NCI-H748 (cell line): ENCODE measurements around the gene USB1.
"Not testable (repeated sequence)": the region's sequence is repeated elsewhere in the genome, so short reads cannot be mapped to it uniquely, and the experiment has no call there.

ENCODE experiments used
- DNase-seq: peaks from one replicate; lab custom pipeline; 2025; ENCODE audit not compliant: unreplicated experiment; lab: John Stamatoyannopoulos, UW

Gene USB1

DNA sequence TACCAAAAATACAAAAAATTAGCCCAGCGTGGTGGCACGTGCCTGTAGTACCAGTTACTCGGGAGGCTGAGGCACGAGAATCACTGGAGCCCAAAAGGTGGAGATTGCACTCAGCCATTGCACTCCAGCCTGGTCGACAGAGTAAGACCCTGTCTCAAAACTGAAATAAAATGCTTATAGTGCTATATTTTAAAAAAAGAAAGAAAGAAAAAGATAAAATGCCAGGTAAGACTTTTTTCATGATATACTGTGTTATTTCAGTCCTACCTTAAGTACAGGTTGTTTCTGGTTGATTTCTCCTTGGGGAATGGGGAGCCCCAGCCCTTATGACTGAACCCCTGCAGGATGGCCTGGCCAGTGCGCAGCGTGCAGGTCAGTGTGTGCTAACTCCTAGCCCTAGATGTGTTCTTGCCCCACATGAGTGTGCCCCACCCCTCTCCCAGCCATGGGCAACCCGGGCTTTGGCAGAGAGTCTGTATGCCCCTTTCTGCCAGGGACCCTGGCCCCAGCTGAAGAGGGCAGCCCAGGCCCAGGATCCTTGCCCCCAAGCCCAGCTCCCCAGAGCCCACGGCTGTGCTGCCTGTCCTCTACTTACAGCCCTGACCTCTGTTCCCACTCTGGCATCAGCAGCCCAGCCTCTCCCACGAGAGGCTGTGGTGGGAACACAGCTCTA is 31.6 kb upstream of the USB1 start:
- DNase-seq, result no peak

DNA sequence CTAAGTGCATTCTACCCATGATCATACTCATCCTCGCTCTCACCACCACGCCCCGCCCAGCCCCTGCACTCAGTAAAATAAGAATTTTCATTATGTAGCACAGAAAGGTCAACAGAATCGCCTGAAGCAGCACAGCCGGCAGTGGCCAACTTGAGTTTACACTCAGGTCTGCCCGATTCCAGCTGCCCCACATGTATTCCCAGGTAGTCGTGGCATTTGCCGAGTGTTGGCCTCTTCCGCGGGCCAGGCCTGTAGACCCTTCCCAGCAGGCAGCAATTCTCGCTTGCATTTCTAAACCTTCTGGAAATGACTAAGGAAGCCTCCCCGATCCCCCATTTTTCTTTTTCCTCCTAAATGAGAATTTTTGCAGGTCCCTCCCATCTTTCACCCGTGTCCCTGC is 30.9 kb upstream of the USB1 start:
- no peak for DNase-seq

- peak; percentile 34 for DNase-seq
These were observed 30.2 kb upstream of the USB1 start, which contains the start of gene CNGB1 for GRCh38 chr16:57970970-57971369. TSS of gene CNGB1 (minus strand) at chr16:57971128. CDS start at chr16:57967286, 3,842 bp downstream.

GRCh38 chr16:57971848-57972247 is 29.4 kb upstream of the USB1 start:
- DNase-seq, result no peak

DNA sequence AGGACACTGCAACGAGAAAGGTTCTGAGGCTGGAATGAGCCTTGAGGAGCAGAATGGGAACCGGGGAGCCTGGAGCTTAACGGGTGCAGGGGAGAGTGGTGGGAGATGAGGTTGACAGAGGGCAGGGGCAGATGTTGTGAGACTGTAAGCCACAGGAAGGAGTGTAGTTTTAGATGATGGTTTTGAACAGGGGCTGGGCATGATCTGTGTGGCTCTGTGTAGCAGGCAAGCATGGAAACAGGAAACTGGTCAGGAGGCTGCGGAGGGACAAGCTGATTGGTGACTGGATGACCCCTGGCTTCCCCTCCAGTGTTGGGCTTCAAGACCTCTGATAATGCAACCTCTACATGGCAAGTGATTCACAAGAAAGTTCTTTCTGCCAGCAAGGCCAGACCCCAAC is 28.9 kb upstream of the USB1 start:
- DNase-seq, result no peak

DNA sequence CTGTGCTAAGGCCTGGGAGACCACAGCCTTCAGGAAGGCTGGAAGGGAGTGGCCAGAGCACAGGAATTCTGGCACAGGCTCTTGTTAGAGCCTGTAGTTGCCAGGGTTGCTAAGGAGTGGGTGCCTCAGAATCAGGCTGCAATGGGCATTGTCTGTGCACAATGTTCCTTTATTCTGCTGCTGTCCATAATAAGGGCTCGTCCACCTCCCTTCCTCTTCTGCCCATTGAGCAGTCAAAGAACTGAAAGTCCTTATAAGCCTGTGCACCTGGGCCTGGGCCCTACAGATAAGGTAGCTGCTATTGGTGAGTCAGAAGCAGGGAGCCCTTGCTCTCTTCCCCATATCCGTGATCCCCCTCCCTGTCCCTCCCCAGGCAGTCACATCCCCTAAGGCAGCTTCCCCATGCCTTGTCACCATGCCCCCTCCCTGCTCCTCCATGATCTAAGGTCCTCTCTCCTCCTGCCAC is 24.8 kb upstream of the USB1 start:
- no peak for DNase-seq

- DNase-seq, result peak; percentile 4
These were observed 23.7 kb upstream of the USB1 start for GRCh38 chr16:57977418-57978069.

DNA sequence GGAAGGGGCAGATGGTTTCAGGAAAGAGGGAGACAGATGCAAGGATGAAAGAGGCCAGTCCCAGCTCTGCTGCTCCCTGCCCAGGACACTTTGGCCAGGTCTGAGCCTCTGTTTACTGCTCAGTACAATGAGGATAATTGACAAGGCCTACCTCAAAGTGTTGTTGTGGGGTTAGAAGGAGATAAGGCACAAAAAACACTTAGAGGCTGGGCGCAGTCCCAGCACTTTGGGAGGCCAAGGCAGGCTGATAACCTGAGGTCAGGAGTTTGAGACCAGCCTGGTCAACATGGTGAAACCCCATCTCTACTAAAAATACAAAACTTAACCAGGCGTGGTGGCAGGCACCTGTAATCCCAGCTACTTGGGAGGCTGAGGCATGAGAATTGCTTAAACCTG is 23.1 kb upstream of the USB1 start:
- not testable (repeated sequence) for DNase-seq

- DNase-seq, result no peak
These were observed 22.1 kb upstream of the USB1 start for GRCh38 chr16:57979006-57979585.

GRCh38 chr16:57981636-57982035 is 19.6 kb upstream of the USB1 start:
- no peak for DNase-seq

- DNase-seq, result no peak
These were observed 18.8 kb upstream of the USB1 start for GRCh38 chr16:57982385-57982784.

GRCh38 chr16:57984443-57985203 is 16.6 kb upstream of the USB1 start:
- peak; percentile 48 for DNase-seq

DNA sequence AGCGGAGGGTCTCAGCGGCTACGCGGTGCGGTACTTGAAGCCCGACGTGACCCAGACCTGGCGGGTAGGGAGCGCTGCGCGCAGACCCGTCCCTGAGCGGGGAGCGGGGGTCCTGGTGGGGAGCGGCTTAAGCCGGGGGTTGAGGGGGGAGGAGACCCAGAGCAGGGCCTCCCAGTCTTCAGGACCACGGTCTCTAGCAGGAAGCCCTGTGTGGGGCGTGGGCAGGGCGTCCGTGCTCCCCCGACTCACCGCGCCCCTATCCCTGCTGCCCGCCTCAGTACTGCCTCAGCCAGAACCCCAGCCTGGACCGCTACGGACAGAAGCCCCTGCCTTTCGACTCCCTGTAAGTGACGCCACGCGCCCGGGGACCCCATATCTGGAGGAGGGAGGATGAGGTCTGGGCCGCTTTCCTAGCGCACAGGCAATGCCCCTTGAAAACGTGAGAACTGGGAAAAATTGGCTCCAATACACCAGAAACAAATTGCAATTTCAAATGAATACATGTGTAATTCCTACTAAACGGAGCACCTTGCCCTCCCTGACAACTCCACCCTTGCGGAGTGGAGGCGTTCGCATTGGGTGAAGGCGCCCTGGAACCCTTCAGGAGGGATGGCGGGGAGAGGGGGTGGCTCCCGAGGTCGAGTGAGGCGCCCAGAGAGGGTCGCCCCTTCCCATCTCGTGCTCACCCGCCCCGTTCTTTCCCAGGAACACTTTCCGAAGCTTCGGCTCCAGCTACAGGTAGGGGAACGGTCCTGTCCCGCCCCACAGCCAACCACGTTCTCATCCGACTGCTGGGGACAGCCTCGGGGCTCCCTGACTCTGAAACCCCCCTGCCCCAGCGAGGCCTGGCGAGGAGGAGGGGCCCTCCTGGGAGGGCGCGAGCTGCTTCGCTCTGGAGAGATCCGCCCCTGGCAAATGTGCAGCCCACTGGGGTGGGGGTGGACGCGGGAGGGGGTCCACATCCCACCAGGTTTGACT is 15.7 kb upstream of the USB1 start:
- no peak for DNase-seq

GRCh38 chr16:57986196-57986595 is 15.0 kb upstream of the USB1 start:
- DNase-seq, result no peak

- no peak for DNase-seq
These were observed 13.6 kb upstream of the USB1 start for GRCh38 chr16:57987441-57988177.

DNA sequence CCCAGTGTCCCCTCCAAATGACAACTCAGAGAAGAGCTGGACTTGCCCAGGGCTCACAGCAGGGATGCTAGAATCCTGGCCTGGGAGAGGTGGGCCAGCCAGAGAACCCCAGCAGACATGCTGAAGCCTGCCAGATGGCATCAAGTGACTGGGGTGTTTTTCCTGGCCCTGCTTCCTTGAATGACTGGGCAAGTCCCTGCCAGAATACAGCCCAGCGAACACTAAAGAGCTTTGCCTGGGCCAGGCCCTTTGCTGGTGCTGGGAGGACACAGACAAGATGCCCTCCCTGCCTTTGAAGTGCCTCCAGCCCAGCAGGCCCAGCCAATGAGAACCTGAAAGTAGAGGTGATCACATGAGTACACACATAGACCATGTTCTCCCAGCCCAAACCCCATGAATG is 12.3 kb upstream of the USB1 start:
- no peak for DNase-seq

DNA sequence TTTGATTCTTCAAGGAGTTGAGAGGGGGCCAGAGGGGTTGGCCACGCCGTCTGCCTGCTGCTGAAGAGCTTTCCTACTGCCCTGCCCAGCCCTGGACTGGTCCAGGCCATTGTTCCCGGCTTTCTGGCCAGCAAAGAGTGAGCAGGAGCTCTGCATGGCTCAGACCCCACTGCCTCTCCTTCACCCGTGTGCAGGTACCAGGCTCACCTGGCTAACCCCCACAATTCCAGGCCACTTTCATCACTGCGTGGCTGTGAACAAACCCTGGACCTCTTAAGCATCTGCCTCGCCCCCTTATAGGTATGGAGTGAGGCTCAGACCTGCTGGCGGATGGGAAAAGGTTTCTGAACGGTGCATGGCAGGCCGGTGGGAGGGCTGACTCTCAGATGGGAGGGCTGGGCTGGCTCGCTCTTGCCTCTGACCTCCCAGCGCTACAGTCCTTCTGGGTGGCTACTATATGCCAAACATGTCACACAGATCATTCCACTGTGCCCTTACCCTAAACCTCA is 9.6 kb upstream of the USB1 start:
- no peak for DNase-seq

GRCh38 chr16:57992084-57992483 is 9.1 kb upstream of the USB1 start:
- no peak for DNase-seq

DNA sequence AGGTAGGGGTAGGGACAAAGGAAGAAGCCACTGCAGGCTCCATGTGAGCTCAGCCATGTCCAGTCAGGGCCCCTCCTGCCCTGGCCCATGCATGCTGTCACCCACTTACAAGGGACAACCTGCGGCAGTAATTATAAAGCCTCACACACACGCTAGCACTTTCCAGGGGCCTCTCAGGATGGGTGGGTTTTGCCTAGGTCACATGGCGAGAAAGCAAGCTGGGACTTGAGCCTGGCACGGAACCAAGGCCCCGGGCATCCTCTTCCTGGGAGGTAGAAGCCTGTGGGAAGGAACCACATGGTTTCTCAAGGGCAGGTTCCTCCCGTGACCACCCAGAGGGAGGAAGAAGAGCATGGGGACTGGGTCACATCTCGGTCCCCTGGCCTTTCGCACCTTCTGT is 7.8 kb upstream of the USB1 start:
- no peak for DNase-seq

- DNase-seq, result no peak
These were observed 7.3 kb upstream of the USB1 start for GRCh38 chr16:57993897-57994296.
